Measurements from ENCODE around the gene ADAMTS18.

Gene ADAMTS18

DNA sequence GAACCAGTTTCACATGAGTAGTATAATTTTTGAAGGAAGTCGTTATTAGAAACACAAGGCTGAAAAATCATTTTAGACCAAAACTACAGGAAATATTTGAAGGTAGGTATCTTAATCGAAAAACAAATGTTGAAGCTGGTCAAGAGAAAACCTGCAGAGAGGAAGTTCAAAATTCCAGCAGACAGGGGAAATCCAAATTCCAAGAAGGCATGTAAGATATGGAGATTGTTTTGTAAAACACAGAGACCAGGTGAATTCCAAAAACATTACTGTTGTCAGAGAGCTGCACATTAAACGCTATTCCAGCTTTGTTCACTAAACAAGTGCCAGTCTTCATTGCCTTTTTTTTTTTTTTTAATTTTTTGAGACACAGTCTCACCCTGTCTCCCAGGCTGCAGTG is 38.4 kb downstream of the ADAMTS18 start:
- DNase-seq (ENCODE audit: low read depth) = no peak

DNA sequence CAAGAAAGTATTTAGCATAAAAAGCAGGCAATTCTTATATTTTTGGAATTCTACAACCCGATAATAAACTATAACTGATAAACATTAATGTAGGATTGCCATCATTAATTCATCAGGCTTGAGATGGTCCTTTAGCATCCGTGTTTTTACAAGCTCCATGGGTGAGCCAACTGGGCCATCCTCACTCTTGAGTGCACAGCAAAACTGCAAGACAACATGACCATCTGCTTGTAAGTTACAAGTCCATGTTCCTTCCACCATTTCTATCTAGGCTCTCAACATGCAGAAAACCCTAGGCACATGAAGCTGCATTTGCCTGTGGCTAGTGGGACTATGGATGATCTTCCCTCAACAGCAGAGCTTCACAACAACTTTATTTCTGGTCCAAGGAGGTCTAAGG is 40.1 kb downstream of the ADAMTS18 start:
- no peak for DNase-seq (ENCODE audit: low read depth)

DNA sequence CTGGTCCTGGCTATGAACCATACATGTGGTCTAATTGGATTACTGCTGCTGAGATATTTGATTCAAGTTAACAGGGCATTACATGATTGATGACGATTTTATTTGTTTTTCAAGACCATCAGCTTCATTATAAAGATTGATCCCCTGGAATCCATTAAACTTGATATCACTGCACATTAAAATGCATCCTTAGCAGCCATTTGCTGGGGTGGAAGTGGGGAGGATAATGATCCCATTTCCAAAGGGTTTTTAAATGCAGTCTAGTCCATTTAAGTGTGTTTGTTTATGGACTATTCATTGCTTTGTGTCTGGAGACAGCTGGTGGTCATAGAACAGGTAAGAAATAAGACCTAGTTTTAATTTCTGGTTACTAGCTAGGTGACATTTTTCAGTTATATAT is 40.9 kb downstream of the ADAMTS18 start:
- no peak for DNase-seq (ENCODE audit: low read depth)

DNA sequence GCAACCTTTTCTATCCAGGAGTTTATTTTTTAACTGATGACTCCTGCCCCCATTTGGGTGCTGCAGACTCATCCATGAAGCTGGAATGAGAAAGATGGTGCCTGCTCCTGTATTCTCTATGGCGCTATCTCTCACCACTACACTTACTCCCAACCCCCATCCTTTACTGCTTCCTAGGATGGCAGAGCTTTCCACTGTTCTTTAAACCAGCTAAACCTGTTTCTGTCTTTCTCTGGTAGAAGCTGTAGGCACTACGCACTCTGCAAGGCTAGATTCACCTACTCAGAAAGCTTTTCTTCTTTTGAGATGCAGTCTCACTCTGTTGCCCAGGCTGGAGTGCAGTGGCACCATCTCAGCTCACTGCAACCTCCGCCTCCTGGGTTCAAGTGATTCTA is 47.0 kb downstream of the ADAMTS18 start:
- DNase-seq (ENCODE audit: low read depth) = no peak

DNA sequence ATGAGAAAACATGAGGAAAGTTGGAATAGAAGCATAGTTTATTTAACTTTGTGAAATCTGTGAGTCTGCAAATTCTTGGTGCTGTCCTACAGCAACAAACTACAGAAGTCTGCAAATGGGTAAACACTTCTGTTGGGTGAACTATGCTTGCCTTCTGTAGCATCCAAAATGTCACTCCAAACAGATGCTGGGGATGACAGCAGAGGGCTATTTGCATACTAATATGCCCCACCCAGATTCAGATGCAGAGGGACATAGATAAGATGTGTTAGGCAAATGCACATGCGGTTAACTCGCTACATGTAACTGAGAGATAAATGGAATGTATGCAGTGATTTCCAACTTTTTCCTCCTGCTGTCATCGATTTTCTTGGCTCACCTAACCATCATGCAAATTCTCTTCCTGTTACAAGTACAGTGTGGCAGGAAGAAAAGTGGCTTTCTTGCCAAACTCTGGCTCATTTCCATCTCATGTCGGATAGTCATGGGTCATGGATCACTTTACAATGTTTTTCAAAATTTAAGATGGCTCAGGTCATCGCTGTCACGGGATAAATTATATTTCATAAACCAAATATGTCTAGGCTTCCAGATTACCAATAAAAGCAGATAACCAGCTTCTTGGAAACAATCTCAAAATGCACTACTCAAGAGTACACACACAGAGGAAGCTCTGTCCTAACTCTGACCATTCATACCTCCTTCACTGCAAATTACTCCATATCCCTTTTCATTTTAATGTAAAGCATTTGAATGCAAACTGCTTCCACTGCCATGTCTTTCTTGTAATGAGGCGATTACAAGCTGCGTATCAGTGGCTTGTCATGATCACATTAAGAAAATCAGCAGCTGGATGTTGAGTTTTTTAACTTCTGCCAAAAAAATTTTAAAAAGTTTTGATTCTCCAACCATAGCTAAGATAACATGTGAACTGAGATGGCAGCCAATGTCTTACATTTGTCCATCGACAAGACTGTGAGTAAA is 47.7 kb downstream of the ADAMTS18 start:
- no peak for DNase-seq (ENCODE audit: low read depth)

DNA sequence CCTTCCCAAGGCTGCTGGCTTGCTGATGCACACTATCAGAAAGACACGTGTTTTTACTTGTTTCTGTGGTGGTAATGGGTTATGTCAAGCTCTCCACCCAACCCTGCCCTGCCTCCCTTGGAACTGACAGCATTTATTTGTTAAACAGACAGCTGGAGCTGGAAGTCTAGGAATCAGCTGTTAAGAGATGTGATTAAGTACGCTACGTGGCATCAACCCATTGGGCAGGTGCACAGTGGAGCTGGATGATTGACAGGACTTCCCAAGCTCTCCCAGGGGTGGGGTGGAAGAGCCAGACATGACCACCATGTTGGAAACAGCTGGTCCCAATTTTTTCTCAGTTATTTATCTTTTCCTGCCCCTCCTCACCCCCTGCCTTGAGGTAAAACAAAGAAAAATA is 49.4 kb downstream of the ADAMTS18 start:
- DNase-seq (ENCODE audit: low read depth) = no peak

DNA sequence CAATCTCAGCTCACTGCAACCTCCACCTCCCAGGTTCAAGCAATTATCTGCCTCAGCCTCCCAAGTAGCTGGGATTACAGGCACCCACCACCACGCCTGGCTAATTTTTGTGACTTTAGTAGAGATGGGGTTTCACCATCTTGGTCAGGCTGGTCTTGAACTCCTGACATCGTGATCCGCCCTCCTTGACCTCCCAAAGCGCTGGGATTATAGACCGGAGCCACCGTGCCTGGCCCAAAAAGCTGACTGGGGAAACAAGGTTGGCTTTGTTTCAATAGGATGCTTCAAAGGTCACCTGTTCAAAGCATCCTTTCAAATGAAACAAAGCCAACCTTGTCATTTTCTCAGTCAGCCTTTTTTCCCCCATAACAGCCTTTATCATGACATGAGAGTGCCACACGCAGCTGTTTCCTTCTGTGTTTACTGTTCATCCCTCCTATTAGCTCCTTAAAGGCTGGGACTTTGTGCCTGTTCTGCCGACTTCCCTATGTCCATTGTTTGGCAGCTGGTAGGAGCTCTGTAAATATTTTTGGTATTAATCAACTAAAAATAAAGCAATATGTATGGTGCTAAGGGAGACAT is 51.1 kb downstream of the ADAMTS18 start:
- DNase-seq (ENCODE audit: low read depth) = no peak

DNA sequence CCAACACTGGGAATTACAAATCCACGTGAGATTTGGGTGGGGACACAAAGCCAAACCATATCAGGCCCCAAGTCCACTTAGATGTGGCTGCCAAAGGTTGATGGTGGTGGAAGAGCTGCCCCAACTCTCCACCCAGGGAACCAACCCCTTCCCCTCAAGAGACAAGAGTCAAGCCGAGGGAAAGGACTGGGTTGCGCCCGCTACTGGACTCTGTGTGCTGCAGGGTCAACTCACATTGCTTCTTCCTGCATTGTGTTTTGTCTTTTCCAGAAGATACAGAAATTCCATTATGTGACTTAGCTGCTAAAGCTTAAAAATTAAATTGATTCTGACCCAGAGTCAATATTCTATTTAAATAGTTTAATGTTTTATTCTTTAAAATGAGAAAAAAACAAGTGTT is 58.5 kb downstream of the ADAMTS18 start:
- no peak for DNase-seq (ENCODE audit: low read depth)

DNA sequence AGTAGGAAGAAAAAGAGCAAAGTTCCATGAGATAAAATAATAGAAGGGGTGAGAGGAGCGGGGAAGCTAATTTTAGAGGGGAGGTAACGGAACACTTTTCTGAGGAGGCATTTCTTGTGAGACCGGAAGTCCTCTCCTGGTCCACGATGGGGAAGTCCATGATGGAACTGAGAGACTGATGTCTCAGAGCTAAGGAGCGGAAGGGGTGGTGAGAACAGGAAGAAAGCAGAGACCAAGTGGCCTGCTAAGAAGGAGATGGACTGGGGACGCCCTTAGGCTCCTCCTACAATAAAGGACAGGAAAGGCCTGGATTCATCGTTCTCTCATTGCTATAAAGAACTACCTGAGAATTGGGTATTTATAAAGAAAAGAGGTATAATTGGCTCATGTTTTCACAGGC is 59.4 kb downstream of the ADAMTS18 start:
- DNase-seq (ENCODE audit: low read depth) = no peak

DNA sequence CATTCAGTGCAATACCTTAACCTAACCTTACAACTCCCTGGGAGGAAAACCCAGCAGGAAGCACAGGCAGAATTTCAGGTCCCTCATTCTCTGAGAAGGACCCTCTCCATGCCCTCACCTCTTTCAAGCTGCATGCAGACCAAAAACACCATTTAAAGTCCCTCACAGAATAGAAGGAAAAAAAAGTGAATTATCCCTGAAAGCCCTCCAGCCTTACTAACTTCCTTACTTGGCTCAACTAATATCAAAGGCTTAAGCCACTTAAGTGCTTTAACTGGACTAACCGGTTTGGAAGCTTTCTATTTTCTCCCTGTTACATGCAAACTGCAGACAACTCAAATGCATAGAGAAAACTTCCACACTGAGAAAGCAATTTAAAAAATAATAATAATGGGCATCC is 60.5 kb downstream of the ADAMTS18 start:
- no peak for DNase-seq (ENCODE audit: low read depth)

DNA sequence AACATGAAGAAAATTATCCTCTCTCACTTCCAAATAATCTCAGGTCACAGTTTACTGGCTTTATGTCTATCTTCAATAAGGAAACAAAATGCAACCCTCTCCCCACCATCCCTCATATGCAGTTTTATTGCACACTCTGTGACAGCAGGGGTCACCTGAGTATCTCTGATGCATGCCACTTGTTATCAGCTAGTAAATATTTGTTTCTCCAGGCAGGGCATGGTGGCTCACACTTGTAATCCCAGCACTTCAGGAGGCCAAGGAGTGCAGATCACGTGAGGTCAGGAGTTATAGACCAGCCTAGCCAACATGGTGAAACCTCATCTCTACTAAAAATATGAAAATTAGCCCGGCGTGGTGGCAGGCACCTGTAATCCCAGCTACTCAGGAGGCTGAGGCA is 61.1 kb downstream of the ADAMTS18 start:
- no peak for DNase-seq (ENCODE audit: low read depth)

DNA sequence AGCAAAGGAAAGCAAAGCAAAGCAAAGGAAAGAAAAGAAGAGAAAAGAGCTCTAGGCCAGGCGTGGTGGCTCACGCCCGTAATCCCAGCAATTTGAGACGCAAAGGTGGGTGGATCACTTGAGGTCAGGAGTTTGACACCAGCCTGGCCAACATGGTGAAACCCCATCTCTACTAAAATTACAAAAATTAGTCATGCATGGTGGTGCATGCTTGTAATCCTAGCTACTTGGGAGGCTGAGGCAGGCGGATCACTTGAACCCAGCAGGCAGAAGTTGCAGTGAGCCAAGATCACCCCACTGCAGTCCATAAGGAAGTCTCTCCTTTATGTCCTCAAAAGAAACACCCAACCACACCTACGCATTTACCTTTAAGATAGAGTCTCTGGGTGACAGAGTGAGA is 70.1 kb downstream of the ADAMTS18 start:
- no peak for DNase-seq (ENCODE audit: low read depth)

DNA sequence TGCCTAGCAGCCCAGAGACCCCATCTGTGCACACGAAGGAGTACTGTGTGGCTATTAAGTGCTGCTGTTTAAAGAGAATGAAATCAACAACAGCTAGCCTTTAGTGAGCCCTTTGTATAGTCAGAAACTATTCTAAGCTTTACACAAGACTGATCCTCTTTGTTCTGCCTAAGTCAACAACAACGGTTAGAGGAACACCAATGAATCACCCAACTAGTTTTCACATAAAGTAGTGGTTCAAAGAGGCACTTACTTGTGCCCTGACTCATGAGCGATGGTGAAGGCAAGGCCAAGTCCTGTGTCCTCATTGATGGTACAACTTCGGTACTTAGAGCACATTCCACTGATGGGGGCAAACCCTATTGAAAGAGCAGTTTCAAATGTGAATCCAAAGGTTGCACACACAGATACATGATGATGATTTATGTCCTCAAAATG is 75.8 kb downstream of the ADAMTS18 start:
- DNase-seq (ENCODE audit: low read depth) = no peak

DNA sequence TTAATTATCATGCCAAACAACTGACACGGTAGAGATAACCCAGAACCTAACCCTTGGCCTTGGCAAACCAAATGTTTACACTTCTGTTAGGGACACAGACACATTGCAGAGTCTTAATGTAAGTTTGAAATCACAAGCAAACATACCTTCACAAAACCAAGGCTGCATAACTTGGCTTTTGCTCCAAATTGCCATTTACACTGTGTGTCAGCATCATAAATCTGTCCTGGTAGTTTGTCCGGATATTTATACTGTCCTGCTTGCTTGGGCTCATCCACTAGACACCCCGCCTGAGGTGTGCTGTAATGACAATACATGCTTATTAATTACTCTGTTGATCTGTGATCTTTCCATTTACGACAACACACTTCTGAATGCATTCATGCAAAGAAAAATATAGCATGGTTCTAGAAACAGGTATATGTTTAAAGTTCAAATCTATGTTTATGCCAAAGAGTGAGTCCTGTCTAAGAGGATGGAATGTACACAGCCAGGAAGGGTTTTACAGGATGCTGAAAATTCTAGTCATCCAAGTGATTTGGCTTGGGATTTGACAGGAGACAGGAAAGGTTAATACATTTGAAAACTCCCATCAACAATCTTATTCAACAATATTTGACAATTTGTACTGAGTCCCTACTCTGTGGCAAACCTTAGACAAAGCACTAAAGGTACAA is 81.1 kb downstream of the ADAMTS18 start:
- DNase-seq (ENCODE audit: low read depth) = no peak

DNA sequence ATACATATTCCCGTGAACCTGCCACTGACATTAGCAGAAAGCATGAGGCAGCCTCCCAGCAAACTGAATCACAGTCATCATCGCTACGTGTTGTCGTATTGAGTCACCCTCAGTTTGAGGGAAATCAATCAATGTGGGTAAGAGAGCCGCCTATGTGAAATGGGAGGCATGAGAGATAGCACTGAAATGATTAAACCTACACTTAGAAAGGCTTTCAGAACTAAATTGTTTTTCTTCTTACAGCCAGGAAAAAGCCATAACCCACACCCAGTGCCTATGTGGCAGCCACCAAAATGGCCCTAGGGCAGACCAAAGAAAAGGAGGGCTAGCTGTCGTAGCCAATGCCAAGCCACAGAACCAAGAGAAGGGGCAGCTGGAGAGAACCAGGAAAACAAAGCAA is 90.5 kb downstream of the ADAMTS18 start:
- DNase-seq (ENCODE audit: low read depth) = no peak

DNA sequence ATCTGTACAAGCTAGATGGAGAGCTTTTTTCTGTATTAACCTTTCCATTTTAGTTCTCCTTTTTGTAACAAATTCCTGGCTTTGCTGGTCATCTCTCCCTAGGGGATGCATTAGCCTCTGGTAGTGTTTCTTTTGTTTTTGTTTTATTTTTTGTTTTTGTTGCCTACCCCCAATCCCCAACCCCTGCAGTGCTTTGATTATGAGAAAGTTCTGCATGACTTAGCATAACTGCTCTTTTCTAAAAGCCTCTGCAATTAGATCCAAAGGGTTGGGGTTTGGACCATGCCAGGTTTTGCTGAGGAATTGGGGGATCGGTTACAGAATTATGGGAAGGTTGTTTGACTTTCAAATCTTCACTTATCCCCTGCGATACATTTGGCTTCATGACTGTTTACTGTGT is 98.2 kb downstream of the ADAMTS18 start:
- no peak for DNase-seq (ENCODE audit: low read depth)

DNA sequence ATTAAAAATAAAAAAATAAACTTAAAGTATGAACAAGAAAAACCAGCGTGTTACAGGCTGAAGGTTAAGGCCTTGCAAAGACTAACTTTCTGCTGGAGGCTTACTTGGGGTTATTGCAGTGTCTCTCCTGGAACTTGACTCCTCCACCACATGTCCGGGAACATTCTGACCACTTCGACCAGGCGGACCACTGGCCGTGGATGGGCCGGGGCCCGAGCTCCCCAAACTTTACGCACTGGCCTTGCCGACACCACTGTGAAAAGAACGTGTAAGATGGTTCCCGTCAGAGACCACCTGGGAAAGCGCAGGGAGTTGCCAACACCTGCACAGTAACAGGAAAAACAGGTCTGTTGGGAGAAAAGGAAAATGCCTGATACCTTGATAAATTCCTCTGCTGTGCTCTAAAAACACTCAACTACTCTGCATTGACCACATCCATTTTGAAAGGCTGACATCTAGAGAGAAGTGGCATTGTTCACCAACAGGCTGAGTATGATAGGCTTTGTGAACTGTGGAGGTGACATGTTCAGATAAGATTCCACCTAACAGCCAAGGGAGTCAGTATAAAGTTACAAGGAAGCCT is 99.1 kb downstream of the ADAMTS18 start:
- no peak for DNase-seq (ENCODE audit: low read depth)

DNA sequence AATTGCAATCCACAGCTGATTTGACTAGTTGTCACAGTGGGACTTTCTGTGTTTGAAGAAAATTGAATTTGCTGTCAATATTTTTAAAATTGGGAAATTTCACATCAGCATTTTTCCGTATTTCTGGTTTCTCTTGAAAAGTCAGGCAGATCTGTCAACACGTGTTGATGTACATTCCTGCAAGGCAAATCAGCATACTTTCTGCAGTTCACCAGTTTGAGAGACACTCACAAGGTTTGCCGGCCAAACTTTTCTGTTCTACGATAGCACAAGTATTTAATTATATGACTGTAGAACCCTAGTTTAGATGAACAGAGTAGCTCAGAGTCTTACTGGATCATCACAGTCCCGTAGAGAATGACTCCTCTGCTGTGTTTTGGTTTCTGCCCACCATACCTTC is 102.0 kb downstream of the ADAMTS18 start:
- DNase-seq (ENCODE audit: low read depth) = no peak

DNA sequence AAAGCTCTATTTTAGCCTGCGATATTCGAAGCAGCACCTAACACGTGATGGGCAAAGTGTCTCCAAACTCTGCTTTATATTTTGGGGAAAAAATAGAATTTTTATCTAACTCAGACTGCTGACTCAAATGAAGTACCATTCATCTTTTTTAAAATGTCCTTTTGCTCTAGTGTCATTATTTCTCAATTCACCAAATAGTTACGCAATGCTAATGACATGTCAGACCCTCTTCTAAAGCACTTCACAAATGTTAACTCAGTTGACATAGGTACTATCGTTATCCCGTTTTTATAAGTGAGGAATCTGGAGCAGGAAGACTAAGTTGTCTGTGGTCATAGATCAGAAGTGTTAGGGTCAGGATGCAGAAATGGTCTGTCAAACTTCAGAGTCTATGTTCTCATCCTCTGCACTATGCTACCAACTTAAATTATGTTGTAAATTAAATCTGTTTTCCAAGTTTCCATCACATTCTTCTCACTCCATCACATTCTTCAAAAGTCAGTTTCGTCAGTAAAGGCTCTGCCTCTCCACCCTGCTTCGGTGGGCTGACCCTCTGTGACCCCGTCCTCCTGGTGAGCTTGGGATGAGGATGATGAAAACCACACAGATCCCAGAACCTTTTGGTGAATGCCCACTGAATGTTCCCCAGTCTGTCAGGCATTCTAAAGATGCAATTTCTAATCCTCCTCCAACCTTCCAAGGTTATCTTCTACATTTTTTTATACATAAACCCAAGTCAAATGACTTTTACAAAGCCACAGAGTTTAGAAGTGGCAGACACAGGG is 102.8 kb downstream of the ADAMTS18 start:
- DNase-seq (ENCODE audit: low read depth) = no peak

DNA sequence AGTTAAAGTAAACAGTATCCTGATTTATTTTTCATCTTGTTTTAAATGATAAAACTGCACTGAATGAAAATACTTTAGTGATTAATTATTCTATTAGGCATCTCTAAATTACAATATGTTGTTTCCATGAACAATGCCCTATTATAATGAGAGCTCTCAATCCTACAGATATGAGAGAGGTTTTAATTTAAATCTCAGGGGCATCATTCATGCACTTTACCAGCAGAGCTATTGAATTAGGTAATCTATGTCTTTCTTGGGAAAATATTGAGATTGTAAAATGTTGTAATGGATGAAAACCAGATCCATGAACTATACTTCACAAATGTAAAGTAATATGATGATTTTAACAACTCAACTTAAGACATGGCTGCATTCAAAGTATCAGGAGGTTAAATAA is 103.8 kb downstream of the ADAMTS18 start:
- DNase-seq (ENCODE audit: low read depth) = no peak

DNA sequence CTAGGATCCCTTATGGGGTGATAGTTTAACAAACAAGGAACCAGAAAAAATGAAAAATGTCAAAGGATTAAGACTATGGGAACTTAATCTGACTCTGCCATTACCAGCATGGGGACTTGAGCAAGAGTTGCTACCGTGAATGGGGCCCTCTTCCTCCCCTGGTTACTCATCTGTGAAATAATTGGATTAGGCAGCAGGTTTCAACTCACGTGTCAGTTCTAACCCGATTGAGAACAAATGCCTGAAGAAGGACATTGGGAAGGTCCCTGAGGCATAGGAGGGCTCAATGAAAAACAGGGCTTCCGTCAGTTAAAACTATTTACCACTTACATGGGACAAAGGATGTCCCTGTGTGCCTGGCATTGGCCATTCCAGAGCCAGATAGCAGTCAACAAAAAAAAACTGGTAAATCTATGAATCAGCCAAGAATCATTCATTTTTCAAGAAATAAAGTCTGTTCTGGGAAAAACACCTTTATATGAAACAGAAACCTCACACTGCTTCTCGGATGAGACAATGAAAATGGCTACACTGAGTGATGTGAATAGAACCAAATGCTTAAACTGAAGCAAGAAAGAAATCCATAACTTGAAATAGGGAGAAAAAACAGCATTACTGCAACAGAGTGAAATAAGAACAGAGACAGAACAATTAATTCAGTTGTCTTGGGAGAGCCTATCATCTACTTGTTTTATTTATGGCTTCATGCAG is 104.3 kb downstream of the ADAMTS18 start:
- no peak for DNase-seq (ENCODE audit: low read depth)

All from activated T-cell treated with anti-CD3 and anti-CD28 coated beads for 24 hours (primary cell).